ENCODE results near the gene SH3BP4.
A peak's percentile ranks its signal among the peaks of the same experiment; 100 is the strongest.

Gene SH3BP4

GRCh38 chr2:235097196-235097595, 145.4 kb downstream of the SH3BP4 start:
- DNase-seq = no peak

- DNase-seq = peak; percentile 42
These were observed 146.5 kb downstream of the SH3BP4 start for GRCh38 chr2:235098269-235098668.

- DNase-seq = no peak
These were observed 147.1 kb downstream of the SH3BP4 start for GRCh38 chr2:235098736-235099494.

GRCh38 chr2:235102896-235103295, 151.1 kb downstream of the SH3BP4 start:
- DNase-seq = no peak

All from NCI-H2029 treated with DMSO at 0.1 percent for 48 hours (cell line).